Stromal cell of bone marrow (primary cell): ENCODE results near the gene TMEM131.
"Not testable (repeated sequence)": the region's sequence is repeated elsewhere in the genome, so short reads cannot be mapped to it uniquely, and the experiment has no call there.

Source experiments
- DNase-seq: peaks from one replicate; pipeline ENCODE4 v3.0.0-alpha.2; 2012; ENCODE audit warnings: low read depth

TMEM131 gene

GRCh38 chr2:97723156-97724072, 272.3 kb downstream of the TMEM131 start:
- DNase-seq, result no peak

DNA sequence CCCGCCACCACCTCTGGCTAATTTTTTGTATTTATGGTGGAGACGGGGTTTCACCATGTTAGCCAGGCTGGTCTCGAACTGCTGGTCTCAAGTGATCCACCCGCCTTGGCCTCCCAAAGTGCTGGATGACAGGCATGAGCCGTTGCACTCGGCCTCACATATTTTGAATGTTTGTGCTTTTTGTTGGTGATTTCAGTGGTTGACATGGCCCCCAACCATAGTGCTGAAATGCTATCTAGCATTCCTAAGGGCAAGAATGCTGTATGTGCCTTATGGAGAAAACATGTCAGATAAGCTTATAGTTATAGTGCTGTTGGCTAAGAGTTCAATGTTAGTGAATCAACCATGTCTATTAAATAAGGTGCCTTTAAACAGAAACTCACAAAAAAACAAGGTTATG, 273.5 kb downstream of the TMEM131 start:
- DNase-seq, result no peak

DNA sequence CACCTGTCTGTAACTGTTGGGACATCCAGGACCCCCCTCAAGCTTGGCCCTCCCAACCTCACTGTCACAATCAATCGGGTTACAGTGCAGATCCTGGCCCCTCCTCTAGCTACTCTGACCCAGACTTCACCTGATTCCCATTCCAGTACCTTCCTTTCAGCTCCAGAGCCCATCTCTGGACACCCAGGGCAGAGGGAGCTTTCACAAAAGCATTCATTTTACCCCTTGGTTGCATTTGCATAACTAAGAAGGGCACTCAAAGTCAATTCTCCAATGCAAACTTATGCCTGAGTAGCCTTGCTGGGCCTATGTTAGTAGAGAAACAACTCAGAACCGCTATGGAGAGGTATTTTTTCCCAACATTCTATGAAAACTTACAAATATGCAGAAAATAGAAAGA, 275.0 kb downstream of the TMEM131 start:
- no peak for DNase-seq

DNA sequence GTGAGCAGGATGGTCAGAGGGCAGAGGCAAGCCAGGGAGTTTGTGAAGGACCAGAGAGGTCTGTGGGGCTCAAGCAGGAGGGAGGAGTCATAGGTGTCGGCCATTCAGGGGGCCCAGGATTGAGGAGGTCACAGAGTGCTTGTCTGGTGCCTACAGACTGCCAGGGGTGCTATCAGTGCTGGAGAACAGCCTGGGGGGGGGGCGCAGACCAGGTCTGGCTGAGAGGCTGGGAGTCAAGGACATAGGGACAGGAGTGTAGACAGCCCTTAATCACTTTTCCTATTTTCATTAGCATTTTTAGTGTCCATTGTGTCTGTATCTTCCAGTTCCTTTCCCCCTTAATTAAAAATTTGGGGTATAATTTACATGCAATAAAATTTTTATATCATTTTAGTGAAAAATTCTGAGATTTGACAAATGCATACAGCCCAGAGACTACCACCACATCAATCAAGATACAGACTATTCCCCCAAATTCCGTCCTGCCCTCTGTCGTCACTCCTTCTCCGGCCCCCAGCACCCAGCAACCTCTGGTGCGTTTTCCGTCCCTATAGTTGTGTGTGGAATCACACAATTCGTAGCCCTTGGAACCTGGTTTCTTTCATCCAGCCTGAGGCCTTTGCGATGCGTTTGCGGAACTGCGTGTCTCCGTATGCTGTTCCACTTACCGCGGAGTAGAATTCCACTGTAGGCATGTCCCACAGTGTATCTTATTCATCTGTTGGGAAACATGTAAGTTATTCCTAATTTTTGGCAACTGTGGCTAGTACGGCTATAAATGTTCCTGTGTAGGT, 276.2 kb downstream of the TMEM131 start:
- DNase-seq, result no peak

DNA sequence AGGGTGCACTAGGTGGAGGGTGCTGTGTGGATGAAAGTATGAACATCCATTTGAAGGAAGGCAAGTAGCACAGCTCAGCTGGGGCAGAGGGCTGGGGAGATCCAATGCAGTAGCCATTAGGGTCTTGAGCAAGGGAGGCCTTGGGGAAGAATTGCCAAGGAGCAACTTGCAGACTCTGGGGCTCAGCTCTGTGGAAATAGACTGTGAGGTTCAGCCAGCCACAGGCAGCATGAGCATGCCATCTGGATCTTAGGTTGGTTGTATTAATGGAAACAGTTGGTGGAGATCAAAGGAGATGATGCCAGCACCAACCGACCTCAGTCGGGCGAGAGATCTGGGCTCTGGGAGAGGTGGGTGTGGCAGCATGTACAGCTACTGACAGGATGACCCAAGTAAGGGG, 276.8 kb downstream of the TMEM131 start:
- DNase-seq, result no peak

- no peak for DNase-seq
These were observed 277.5 kb downstream of the TMEM131 start for GRCh38 chr2:97718051-97718882.

DNA sequence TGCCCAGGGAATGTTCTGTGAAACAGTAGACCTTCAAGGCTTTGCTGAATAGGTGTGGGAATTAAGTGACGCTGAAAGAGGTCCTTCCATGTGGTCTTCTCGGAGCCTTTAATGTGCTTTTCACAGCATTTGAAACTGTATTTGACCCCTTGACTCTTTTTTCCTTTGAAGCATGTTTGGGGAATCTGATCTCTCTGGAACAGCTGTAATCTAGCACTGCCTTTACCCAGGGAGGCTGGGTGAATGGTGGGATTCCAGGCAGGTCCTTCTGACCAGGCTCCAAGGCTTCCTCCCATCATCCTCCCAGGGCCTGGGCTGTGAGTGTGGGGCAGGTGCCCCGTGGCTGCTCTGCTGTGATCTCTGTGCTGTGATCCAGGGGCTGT, 278.1 kb downstream of the TMEM131 start:
- DNase-seq, result no peak

DNA sequence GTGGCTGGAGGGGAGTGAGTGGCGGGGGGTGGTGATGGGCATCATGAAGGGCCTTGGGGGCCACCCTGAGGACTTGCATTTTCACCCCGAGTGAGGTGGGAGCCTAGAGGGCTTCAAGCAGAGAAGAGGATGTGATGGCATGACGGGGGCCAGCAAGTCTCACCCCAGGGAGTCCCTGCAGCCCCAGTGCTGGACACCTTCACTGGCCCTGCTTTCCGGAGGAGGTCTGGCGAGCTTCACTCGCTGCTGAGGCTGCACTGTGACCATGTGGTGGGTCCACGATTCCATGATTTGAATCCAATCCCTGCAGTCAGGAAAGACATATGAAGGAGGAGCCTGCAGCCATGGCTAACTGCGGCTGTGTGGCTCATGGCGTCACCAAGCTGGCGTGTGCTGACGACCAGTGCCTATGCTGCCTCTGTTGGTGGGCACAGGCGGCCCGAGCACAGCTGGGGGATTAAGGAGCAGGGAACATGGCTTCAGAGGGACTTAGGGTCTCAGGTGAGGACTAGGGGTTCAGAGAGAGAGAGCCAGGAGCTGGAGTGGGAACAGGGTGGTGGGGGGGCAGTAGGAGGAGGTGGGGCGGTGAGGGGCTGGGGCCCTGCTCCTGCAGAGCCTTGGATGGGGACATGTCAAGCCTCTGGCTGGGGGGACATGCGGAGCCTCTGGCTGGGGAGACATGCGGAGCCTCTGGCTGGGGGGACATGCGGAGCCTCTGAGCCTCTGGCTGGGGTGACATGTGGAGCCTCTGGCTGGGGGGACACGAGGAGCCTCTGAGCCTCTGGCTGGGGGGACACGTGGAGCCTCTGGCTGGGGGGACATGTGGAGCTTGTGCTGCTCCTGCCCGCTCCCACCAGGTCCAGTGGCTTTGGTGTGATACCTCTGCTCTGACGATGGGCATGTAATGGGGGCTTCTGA, 278.8 kb downstream of the TMEM131 start:
- no peak for DNase-seq

GRCh38 chr2:97715951-97716694, 279.6 kb downstream of the TMEM131 start:
- no peak for DNase-seq

GRCh38 chr2:97714950-97715652, 280.6 kb downstream of the TMEM131 start:
- DNase-seq, result no peak

DNA sequence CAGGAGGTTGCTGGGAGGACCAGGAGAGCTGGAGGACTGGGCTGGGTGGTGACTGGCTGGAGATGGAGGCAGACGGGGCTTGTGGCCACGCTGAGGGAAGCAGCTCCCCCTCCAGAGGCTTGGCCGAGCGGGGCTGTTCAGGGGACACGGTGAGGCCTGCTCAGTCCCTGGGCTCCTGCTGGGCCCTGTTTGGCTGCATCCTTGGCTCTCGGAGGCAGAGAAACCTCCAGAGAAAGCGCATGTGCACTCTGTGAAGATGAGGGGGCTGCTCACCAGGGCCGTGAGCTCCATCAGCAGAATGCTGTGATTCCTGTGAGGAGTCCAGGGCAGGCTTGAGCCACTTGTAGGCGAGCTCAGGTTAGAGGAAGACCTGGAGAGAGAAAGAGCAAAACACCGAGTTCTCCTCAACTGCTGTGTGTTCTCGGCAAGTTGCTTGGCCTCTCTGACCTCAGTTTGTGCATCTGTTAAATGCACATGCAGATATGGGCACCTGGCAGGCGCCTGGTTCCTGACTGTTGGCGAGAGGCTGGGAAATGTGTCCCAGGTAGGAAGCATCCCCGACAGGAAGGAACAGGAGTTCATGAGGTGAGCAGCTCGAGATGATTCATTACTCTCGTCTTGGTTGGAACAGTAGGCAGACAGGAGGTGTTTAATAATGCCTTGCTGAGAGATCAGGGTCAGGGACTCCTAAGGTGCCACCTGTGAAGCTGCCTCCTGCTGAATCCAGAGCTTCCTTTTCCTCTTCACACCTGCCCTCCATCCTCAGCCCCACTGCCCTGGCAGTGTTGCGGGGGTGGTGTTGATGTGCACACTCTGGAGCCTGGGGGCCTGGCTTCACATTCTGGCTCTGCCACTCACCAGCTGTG, 281.4 kb downstream of the TMEM131 start:
- no peak for DNase-seq

- DNase-seq, result no peak
These were observed 282.3 kb downstream of the TMEM131 start, which contains the start of gene ZAP70 for GRCh38 chr2:97713296-97714083. Gene ZAP70, plus strand, starts transcription at chr2:97713576. Its CDS starts 10,461 bp downstream, at chr2:97724037.

GRCh38 chr2:97712693-97713295, 283.0 kb downstream of the TMEM131 start:
- DNase-seq, result no peak

DNA sequence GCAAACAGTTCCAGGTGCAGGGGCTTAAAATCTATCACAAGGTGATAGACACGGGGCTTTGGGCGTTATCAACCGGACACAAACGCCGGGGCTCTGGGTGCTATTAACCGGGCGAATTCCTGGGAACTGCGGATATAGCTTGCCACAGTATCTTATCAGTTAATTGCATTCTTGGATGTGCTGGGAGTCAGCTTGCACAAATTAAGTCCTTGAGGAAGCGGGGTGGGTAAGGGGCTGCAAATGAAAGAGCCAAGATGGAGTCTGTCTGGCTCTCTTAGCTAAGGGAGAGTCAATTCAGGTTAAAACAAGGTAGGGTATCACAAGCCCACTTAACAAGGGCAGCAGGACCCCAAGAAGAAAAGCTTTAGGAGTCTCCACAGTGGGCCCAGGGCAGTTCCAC, 283.6 kb downstream of the TMEM131 start:
- DNase-seq, result not testable (repeated sequence)

- no peak for DNase-seq
These were observed 284.4 kb downstream of the TMEM131 start for GRCh38 chr2:97711394-97711711.

- DNase-seq, result no peak
These were observed 287.1 kb downstream of the TMEM131 start for GRCh38 chr2:97708608-97709007.

- DNase-seq, result no peak
These were observed 287.7 kb downstream of the TMEM131 start for GRCh38 chr2:97708048-97708380.
